OCI-LY7 (cell line): ENCODE data around the gene ATP2B1.

ENCODE experiments used
- CTCF ChIP-seq: fragments of 200-600 bp; sonication (generic); conservative IDR thresholded peaks from 2 replicates; pipeline ENCODE4 v1.5.1; 2014; ENCODE audit warnings: mild to moderate bottlenecking, antibody characterized with exemption, low read length, moderate library complexity, mixed read lengths
- EZH2phosphoT487 ChIP-seq: fragments of 200-600 bp; sonication (generic); IDR thresholded peaks from 2 replicates; pipeline ENCODE4 v1.6.1; 2018; ENCODE audit warnings: low read depth, borderline replicate concordance, mild to moderate bottlenecking, mixed run types, antibody characterized with exemption, low read length, moderate library complexity, mixed read lengths

GRCh38 chr12:89634508-89634907, 74.1 kb downstream of the ATP2B1 start:
- TF ChIP-seq CTCF (no peak), EZH2phosphoT487 (no peak)
